Measurements from ENCODE around the gene ETV3L.

ETV3L gene

GRCh38 chr1:157099633-157100009 is at the start of gene ETV3L:
TSS of gene ETV3L (minus strand) at chr1:157099808. CDS start at chr1:157099523, 285 bp downstream.
- FAIRE-seq, result no peak

- FAIRE-seq, result no peak
Observed at GRCh38 chr1:157147906-157148700, 48.5 kb upstream of the ETV3L start.

GRCh38 chr1:157147037-157147436 is 47.4 kb upstream of the ETV3L start:
- no peak for FAIRE-seq

GRCh38 chr1:157146244-157146643 is 46.6 kb upstream of the ETV3L start:
- no peak for FAIRE-seq

GRCh38 chr1:157145076-157145475 is 45.5 kb upstream of the ETV3L start:
- no peak for FAIRE-seq

GRCh38 chr1:157144509-157144908 is 44.9 kb upstream of the ETV3L start:
- no peak for FAIRE-seq

GRCh38 chr1:157142765-157143423 is 43.3 kb upstream of the ETV3L start:
- FAIRE-seq, result no peak

GRCh38 chr1:157142201-157142600 is 42.6 kb upstream of the ETV3L start:
- no peak for FAIRE-seq

GRCh38 chr1:157141212-157141855 is 41.7 kb upstream of the ETV3L start:
- FAIRE-seq, result no peak

- FAIRE-seq, result no peak
Observed at GRCh38 chr1:157140063-157140588, 40.5 kb upstream of the ETV3L start.

GRCh38 chr1:157139052-157139715 is 39.6 kb upstream of the ETV3L start:
- no peak for FAIRE-seq

- FAIRE-seq, result peak; percentile 41
Observed at GRCh38 chr1:157138220-157139051, 38.8 kb upstream of the ETV3L start, which contains the start of gene ETV3. TSS of gene ETV3 (minus strand) at chr1:157138395. CDS start at chr1:157136352, 2,043 bp downstream.

- FAIRE-seq, result no peak
Observed at GRCh38 chr1:157137408-157138219, 38.0 kb upstream of the ETV3L start.

GRCh38 chr1:157137046-157137407 is 37.4 kb upstream of the ETV3L start:
- FAIRE-seq, result no peak

- FAIRE-seq, result no peak
Observed at GRCh38 chr1:157136133-157136532, 36.5 kb upstream of the ETV3L start.

- FAIRE-seq, result no peak
Observed at GRCh38 chr1:157135646-157136045, 36.0 kb upstream of the ETV3L start.

- FAIRE-seq, result no peak
Observed at GRCh38 chr1:157135070-157135469, 35.5 kb upstream of the ETV3L start.

GRCh38 chr1:157134442-157134841 is 34.8 kb upstream of the ETV3L start:
- FAIRE-seq, result no peak

GRCh38 chr1:157133426-157133825 is 33.8 kb upstream of the ETV3L start:
- no peak for FAIRE-seq

GRCh38 chr1:157132616-157133167 is 33.1 kb upstream of the ETV3L start:
- no peak for FAIRE-seq

- FAIRE-seq, result no peak
Observed at GRCh38 chr1:157132111-157132510, 32.5 kb upstream of the ETV3L start.

Measured in endometrium (tissue), 2 donors.